GM20431 (cell line): ENCODE results near the gene BEND4.

Experiments
- in situ Hi-C: fragments of 300-500 bp; cut with MseI, MboI; formaldehyde crosslinking; loops from one replicate; pipeline ENCODE4 v1.15.0; 2020; ENCODE audit warnings: low sequenced_read_pairs; ENCODE audit not compliant: unreplicated experiment

BEND4 gene

GRCh38 chr4:42119886-42120285, 32.6 kb downstream of the BEND4 start:
- in situ Hi-C loops, result no loop called here

- in situ Hi-C loops, result no loop called here
Measured at GRCh38 chr4:42112846-42113245, 39.6 kb downstream of the BEND4 start.

- in situ Hi-C loops, result no loop called here
Measured at GRCh38 chr4:42104521-42104920, 47.9 kb downstream of the BEND4 start.

- in situ Hi-C loops, result no loop called here
Measured at GRCh38 chr4:42101446-42101975, 50.9 kb downstream of the BEND4 start.

GRCh38 chr4:42088386-42088785, 64.1 kb downstream of the BEND4 start:
- in situ Hi-C loops, result no loop called here

- in situ Hi-C loops, result no loop called here
Measured at GRCh38 chr4:42083816-42084215, 68.6 kb downstream of the BEND4 start.

GRCh38 chr4:42080306-42080705, 72.1 kb downstream of the BEND4 start:
- in situ Hi-C loops, result no loop called here

GRCh38 chr4:42078184-42078801, 74.2 kb downstream of the BEND4 start:
- in situ Hi-C loops, result no loop called here

GRCh38 chr4:42074294-42074693, 78.2 kb downstream of the BEND4 start:
- in situ Hi-C loops, result no loop called here

GRCh38 chr4:42070463-42070862, 82.0 kb downstream of the BEND4 start:
- in situ Hi-C loops, result no loop called here

GRCh38 chr4:42067264-42067663, 85.2 kb downstream of the BEND4 start:
- in situ Hi-C loops, result no loop called here

GRCh38 chr4:42066402-42066801, 86.1 kb downstream of the BEND4 start:
- in situ Hi-C loops, result no loop called here
